HL-60 (cell line): ENCODE results near the gene TRAF3IP3.

Experiments
- DNase-seq, 2 experiments: peaks; one replicate each; pipeline ENCODE4 v3.0.0-alpha.2; 2010 to 2020; ENCODE audit warnings: low read depth in 1 of 2, low spot score in 1 of 2
- H3K27ac ChIP-seq: fragments of 250-450 bp; sonication (Bioruptor Pico); replicated peaks from 2 replicates; pipeline ENCODE4 v1.5.1; 2020; ENCODE audit warnings: mild to moderate bottlenecking, moderate library complexity
- H3K27me3 ChIP-seq: fragments of 250-450 bp; sonication (Bioruptor Pico); 2 replicates; pipeline ENCODE4 v1.5.1; 2021; ENCODE audit warnings: mild to moderate bottlenecking, moderate library complexity; ENCODE audit not compliant: insufficient read depth, poor library complexity, severe bottlenecking
- H3K4me3 ChIP-seq: replicated peaks from 2 replicates; pipeline ENCODE4 v1.5.1; 2011; ENCODE audit warnings: mild to moderate bottlenecking, control low read depth, low read length; ENCODE audit not compliant: insufficient read depth
- CTCF ChIP-seq: IDR thresholded peaks from one replicate; pipeline ENCODE4 v1.5.1; 2011; ENCODE audit warnings: low read length, control low read depth, inconsistent platforms; ENCODE audit not compliant: insufficient read depth
- GABPA ChIP-seq: IDR thresholded peaks from 2 replicates; pipeline ENCODE4 v1.6.1; 2012; ENCODE audit warnings: low read depth
- POLR2AphosphoS5 ChIP-seq: IDR thresholded peaks from 2 replicates; pipeline ENCODE4 v1.6.1; 2012; ENCODE audit warnings: low read depth
- REST ChIP-seq: IDR thresholded peaks from 2 replicates; pipeline ENCODE4 v1.6.1; 2012; ENCODE audit warnings: low read depth; ENCODE audit not compliant: insufficient replicate concordance
- SPI1 ChIP-seq: IDR thresholded peaks from 2 replicates; pipeline ENCODE4 v1.6.1; 2012; ENCODE audit warnings: low read depth, mild to moderate bottlenecking, borderline replicate concordance

Gene TRAF3IP3

DNA sequence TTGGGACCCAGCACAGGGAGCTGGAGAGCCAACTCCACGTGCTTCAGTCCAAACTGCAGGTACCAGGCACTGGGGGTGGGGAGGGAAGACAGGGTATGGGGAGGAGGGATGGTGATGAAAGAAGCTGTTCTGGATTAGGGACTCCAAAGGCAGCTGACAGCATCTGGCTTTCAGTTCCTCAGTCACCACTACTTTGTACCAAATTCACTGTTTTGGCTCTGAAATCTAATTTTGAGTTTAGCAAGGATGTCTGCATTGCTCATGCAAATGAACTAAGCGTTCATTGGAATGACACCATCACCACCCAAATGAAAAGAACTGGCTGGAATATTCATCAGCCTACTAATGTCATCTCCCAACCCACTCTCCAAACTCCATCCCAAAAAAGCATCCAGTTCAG is 19.8 kb downstream of the TRAF3IP3 start:
- Histone ChIP-seq H3K4me3 (no peak overlapping the region), H3K27me3 (no peaks in the 10 kb centered on the region), H3K27ac (no peak overlapping the region)
- DNase-seq, result no peak
- TF ChIP-seq POLR2AphosphoS5, result no peak
- no peak for TF ChIP-seq REST
- no peak for TF ChIP-seq CTCF
- no peak for TF ChIP-seq SPI1
- no peak for TF ChIP-seq GABPA

- H3K27me3 ChIP-seq, result no peaks in the 10 kb centered on the region
- TF ChIP-seq SPI1 (no peak), CTCF (no peak), REST (no peak), GABPA (no peak), POLR2AphosphoS5 (no peak)
- H3K4me3 ChIP-seq, result no peak overlapping the region
- DNase-seq, result no peak
- no peak overlapping the region for H3K27ac ChIP-seq
Measured at GRCh38 chr1:209777587-209777986, 21.7 kb downstream of the TRAF3IP3 start.

DNA sequence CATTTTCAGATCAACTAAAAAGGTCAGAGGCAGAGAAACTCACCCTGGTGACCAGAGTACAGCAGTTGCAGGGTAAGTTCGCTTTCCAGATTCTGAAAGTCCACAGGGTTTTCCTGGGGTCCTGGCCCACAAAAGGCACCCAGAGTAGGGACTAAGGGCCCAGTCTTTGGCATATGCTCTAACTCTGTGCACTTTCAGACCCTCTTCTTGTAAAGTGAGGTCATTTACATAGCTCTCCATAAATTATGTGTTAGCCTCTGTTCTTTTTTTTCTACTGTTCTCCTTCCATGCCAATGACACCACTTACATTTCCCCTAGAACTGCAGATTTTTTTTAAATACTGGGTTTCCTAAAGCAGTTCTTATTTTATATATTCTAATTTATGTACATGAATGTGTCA is 22.2 kb downstream of the TRAF3IP3 start:
- Histone ChIP-seq H3K27ac (no peak overlapping the region), H3K4me3 (no peak overlapping the region), H3K27me3 (no peaks in the 10 kb centered on the region)
- TF ChIP-seq GABPA, result no peak
- TF ChIP-seq POLR2AphosphoS5, result no peak
- TF ChIP-seq REST, result no peak
- no peak for TF ChIP-seq SPI1
- TF ChIP-seq CTCF, result no peak
- DNase-seq, result no peak
